ENCODE measurements around the gene CFAP77.

CFAP77 gene

DNA sequence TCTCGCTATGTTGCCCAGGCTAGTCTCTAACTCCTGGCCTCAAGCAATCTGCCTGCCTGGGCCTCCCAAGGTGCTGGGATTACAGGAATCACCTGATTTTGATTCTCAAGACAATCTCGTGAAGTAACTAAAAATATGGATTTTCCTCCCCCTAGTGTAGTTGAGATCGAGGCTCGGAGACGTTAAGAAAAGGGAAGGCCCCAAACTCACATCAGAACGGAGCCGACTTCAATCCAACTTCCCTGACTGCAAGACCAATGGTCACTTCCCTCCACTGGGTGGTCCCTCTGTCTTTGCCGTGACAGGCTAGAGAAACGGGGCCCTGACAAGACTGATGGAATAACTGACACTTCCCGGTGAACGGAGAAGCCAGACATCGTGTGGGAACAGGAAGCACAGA lies 200.7 kb downstream of the CFAP77 start:
- TF ChIP-seq, protein P1, sequence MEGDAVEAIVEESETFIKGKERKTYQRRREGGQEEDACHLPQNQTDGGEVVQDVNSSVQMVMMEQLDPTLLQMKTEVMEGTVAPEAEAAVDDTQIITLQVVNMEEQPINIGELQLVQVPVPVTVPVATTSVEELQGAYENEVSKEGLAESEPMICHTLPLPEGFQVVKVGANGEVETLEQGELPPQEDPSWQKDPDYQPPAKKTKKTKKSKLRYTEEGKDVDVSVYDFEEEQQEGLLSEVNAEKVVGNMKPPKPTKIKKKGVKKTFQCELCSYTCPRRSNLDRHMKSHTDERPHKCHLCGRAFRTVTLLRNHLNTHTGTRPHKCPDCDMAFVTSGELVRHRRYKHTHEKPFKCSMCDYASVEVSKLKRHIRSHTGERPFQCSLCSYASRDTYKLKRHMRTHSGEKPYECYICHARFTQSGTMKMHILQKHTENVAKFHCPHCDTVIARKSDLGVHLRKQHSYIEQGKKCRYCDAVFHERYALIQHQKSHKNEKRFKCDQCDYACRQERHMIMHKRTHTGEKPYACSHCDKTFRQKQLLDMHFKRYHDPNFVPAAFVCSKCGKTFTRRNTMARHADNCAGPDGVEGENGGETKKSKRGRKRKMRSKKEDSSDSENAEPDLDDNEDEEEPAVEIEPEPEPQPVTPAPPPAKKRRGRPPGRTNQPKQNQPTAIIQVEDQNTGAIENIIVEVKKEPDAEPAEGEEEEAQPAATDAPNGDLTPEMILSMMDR (IDR thresholded peaks at IDR 0.05; ENCODE audit: low read depth, low read length, missing control alignments): no peak
- in situ Hi-C loops (cut with HindIII; ENCODE audit: low sequenced_read_pairs): no loop called here
- no peak overlapping the region for H3K4me3 ChIP-seq (ENCODE audit: low read depth, low read length)
- DNase-seq (ENCODE audit: low read depth): no peak

DNA sequence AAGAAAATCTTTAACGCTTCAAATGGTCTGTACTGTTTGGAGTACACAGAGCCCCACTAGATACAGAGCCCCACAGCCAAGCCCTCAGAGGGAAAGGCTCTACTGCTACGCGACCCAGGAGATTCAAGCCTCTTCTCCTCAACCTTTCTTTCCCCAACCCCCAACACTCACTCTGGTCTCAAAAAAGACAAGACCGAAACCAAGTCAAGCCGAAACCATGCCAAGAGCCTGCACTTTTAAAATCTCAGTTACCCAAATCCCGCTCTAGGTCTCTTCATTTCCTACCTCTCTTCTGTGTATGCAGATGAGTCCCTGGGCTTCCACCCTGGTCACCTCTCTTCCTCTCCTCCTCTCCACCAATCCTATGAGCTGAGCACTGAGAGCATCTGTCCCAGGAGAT lies 204.3 kb downstream of the CFAP77 start:
- in situ Hi-C loops (cut with HindIII; ENCODE audit: low sequenced_read_pairs): no loop called here
- H3K4me3 ChIP-seq (ENCODE audit: low read depth, low read length): no peak overlapping the region
- DNase-seq (ENCODE audit: low read depth): no peak
- TF ChIP-seq, protein P1 (IDR thresholded peaks at IDR 0.05; ENCODE audit: low read depth, low read length, missing control alignments): no peak

DNA sequence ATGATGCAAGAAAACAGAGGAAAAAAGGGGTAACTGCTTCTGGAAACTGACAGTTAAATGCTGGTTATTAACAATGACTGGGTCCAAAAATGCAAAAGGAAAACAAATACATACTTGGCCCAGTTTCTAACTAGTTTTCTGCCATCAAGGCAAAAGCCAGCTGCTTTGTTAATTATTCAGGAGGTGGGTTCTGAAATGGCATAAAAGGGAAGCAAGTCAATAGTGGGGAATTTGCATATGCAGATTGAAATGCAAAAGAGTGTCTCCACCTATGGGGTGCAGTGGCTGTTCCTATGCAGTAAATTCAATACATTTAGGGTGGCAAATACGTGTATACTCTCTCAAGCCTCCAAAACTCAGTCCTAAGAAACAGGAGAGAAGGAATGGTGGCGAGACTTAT lies 205.8 kb downstream of the CFAP77 start:
- DNase-seq (ENCODE audit: low read depth): no peak
- in situ Hi-C loops (cut with HindIII; ENCODE audit: low sequenced_read_pairs): no loop called here
- TF ChIP-seq, protein P1 (IDR thresholded peaks at IDR 0.05; ENCODE audit: low read depth, low read length, missing control alignments): no peak
- H3K4me3 ChIP-seq (ENCODE audit: low read depth, low read length): no peak overlapping the region

DNA sequence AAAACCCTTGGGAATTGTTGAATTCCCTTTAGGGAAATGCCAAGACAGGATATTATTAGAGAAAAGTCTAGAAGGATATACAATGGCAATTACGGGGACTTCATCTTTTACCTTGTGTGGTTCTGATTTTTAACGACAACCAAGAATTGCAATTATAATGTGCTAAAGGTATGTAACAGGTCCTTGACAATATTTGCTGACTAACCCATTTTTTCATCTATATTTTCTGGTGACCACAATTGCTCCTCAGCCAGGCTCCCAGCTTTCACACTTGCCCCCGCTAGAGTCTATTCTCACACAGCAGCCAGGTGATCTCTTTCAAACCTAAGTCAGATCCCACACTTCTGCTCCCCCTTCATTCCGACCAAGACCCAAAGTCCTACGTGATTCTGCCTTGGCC lies 206.7 kb downstream of the CFAP77 start:
- no peak for DNase-seq (ENCODE audit: low read depth)
- no peak overlapping the region for H3K4me3 ChIP-seq (ENCODE audit: low read depth, low read length)
- TF ChIP-seq, protein P1 (IDR thresholded peaks at IDR 0.05; ENCODE audit: low read depth, low read length, missing control alignments): no peak
- in situ Hi-C loops (cut with HindIII; ENCODE audit: low sequenced_read_pairs): no loop called here

DNA sequence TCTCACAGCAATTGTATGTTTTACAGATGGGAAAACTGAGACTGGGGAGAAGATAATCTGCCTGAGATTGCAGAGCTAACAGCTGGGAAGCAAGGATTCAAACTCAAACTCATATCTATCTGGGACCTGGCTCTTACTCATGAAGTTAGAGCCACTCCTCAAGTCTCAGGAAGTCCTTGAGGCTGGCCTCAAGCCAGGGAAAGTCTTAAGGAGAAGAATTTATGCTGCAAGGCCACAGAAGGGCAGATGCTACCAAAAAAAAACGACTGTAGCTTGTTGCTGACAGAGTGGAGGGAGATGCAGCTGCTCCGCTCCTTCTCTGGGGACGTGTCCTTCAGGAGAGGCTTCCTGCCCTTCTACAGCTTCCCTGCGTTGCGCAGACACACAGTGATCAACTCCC lies 212.1 kb downstream of the CFAP77 start:
- DNase-seq (ENCODE audit: low read depth): no peak
- TF ChIP-seq, protein P1 (IDR thresholded peaks at IDR 0.05; ENCODE audit: low read depth, low read length, missing control alignments): no peak

More for the DNA sequence above, 212.1 kb downstream of the CFAP77 start:
- H3K4me3 ChIP-seq (ENCODE audit: low read depth, low read length): no peak overlapping the region
- in situ Hi-C loops (cut with HindIII; ENCODE audit: low sequenced_read_pairs): no loop called here

All from astrocyte of the cerebellum (primary cell).